Endothelial cell of umbilical vein (primary cell): Measurements from ENCODE around the gene NCK2.

Experiments used
- EZH2 ChIP-seq: IDR thresholded peaks from 2 replicates; pipeline ENCODE4 v1.6.1; 2012; ENCODE audit warnings: borderline replicate concordance, low read depth, mild to moderate bottlenecking, moderate library complexity, low read length, inconsistent platforms; ENCODE audit not compliant: severe bottlenecking
- FOS ChIP-seq: IDR thresholded peaks from 2 replicates; pipeline ENCODE4 v1.6.1; 2011; ENCODE audit warnings: mild to moderate bottlenecking, low read length, moderate library complexity, borderline replicate concordance; ENCODE audit not compliant: insufficient read depth
- GATA2 ChIP-seq: IDR thresholded peaks from 2 replicates; pipeline ENCODE4 v1.7.0; 2011; ENCODE audit warnings: low read depth, mild to moderate bottlenecking, moderate library complexity, mixed read lengths, low read length; ENCODE audit not compliant: insufficient read length, insufficient read depth
- JUN ChIP-seq: IDR thresholded peaks from 2 replicates; pipeline ENCODE4 v1.6.1; 2011; ENCODE audit warnings: borderline replicate concordance, low read depth; ENCODE audit not compliant: insufficient read length, insufficient read depth
- POLR2A ChIP-seq: IDR thresholded peaks from 2 replicates; pipeline ENCODE4 v1.6.1; 2012; ENCODE audit warnings: low read depth, mild to moderate bottlenecking, control low read depth, low read length
- POLR2AphosphoS5 ChIP-seq: IDR thresholded peaks from 2 replicates; pipeline ENCODE4 v1.6.1; 2012; ENCODE audit warnings: low read depth, mild to moderate bottlenecking, control low read depth, low read length, moderate library complexity; ENCODE audit not compliant: insufficient read depth
- TF ChIP-seq, protein P1 (sequence below), 2 donors: IDR thresholded peaks; 1 replicate in 1 of 2; 2 replicates in 1 of 2; pipeline ENCODE4 v1.5.1; 2011; ENCODE audit warnings: low read length in 2 of 2, mild to moderate bottlenecking in 2 of 2, moderate library complexity in 2 of 2, control low read depth in 1 of 2, inconsistent platforms in 1 of 2, low read depth in 1 of 2; ENCODE audit not compliant: insufficient read depth in 1 of 2; ENCODE audit errors: extremely low read depth in 1 of 2
- TF ChIP-seq, protein P2 (sequence below): IDR thresholded peaks from 2 replicates; pipeline ENCODE4 v1.6.1; 2011; ENCODE audit not compliant: insufficient read depth, insufficient read length

DNA sequence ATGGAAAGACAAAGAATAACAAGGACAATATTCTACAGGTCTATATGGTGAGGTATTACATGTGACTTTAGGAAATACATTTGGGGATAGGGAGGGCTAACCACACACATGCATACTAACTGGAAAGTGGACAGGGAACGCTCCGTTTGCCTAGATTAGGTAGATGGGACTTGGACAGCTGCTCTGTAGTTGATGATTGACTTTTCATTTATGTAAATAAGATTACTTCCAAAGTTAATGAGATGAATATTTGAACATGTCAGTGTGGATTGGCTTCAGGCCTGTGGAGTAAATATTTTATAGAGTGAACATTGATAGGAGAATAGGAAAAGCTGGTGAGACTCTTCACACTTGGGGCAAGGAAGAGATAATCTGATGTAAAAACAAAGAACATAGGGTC, 142.0 kb downstream of the NCK2 start:
- TF ChIP-seq, protein P1, sequence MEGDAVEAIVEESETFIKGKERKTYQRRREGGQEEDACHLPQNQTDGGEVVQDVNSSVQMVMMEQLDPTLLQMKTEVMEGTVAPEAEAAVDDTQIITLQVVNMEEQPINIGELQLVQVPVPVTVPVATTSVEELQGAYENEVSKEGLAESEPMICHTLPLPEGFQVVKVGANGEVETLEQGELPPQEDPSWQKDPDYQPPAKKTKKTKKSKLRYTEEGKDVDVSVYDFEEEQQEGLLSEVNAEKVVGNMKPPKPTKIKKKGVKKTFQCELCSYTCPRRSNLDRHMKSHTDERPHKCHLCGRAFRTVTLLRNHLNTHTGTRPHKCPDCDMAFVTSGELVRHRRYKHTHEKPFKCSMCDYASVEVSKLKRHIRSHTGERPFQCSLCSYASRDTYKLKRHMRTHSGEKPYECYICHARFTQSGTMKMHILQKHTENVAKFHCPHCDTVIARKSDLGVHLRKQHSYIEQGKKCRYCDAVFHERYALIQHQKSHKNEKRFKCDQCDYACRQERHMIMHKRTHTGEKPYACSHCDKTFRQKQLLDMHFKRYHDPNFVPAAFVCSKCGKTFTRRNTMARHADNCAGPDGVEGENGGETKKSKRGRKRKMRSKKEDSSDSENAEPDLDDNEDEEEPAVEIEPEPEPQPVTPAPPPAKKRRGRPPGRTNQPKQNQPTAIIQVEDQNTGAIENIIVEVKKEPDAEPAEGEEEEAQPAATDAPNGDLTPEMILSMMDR (IDR thresholded peaks at IDR 0.05; ENCODE audit: extremely low read depth in 1 of 2, insufficient read depth in 1 of 2, low read depth in 1 of 2, low read length in 2 of 2) = no peak
- no peak for TF ChIP-seq POLR2AphosphoS5
- TF ChIP-seq, protein P2, sequence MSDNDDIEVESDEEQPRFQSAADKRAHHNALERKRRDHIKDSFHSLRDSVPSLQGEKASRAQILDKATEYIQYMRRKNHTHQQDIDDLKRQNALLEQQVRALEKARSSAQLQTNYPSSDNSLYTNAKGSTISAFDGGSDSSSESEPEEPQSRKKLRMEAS = no peak
- no peak for TF ChIP-seq POLR2A
- TF ChIP-seq JUN = no peak
- TF ChIP-seq EZH2 = no peak
- no peak for TF ChIP-seq FOS
- TF ChIP-seq GATA2 = no peak
